Smooth muscle cell (in vitro differentiated cells): ENCODE measurements around the gene KCNK15. TPM values are rescaled to one million over a fixed set of nuclear protein-coding genes. Genes with fewer than 3 reads are reported as not detected.

Experiments
- DNase-seq: peaks from one replicate; lab custom pipeline; 2025; ENCODE audit not compliant: unreplicated experiment; lab: John Stamatoyannopoulos, UW
- H2AFZ ChIP-seq: fragments of 200-600 bp; sonication (generic); 2 replicates; pipeline ENCODE4 v1.6.0; 2016; ENCODE audit warnings: antibody characterized with exemption, low read depth, mild to moderate bottlenecking
- H3F3A ChIP-seq: fragments of 200-600 bp; sonication (generic); 2 replicates; pipeline ENCODE4 v1.6.0; 2017; ENCODE audit warnings: antibody characterized with exemption, low read depth
- H3K27ac ChIP-seq: fragments of 200-600 bp; sonication (generic); 2 replicates; pipeline ENCODE4 v1.5.1; 2016; ENCODE audit warnings: low read depth, mild to moderate bottlenecking
- H3K27me3 ChIP-seq: fragments of 200-600 bp; sonication (generic); 2 replicates; pipeline ENCODE4 v1.6.1; 2016; ENCODE audit warnings: low read depth, mild to moderate bottlenecking
- H3K36me3 ChIP-seq: fragments of 200-600 bp; sonication (generic); 2 replicates; pipeline ENCODE4 v1.5.1; 2016; ENCODE audit warnings: low read depth
- H3K4me1 ChIP-seq: fragments of 200-600 bp; sonication (generic); 2 replicates; pipeline ENCODE4 v1.5.1; 2016; ENCODE audit warnings: low read depth
- H3K4me2 ChIP-seq: fragments of 200-600 bp; sonication (generic); 2 replicates; pipeline ENCODE4 v1.6.0; 2016; ENCODE audit warnings: mild to moderate bottlenecking
- H3K4me3 ChIP-seq: fragments of 200-600 bp; sonication (generic); 2 replicates; pipeline ENCODE4 v1.5.1; 2016; ENCODE audit warnings: mild to moderate bottlenecking
- H3K79me2 ChIP-seq: fragments of 200-600 bp; sonication (generic); 2 replicates; pipeline ENCODE4 v1.6.0; 2016; ENCODE audit warnings: low read depth, mild to moderate bottlenecking
- H3K9ac ChIP-seq: fragments of 200-600 bp; sonication (generic); 2 replicates; pipeline ENCODE4 v1.6.0; 2016; ENCODE audit warnings: low read depth
- H3K9me3 ChIP-seq: fragments of 200-600 bp; sonication (generic); replicated peaks from 2 replicates; pipeline ENCODE4 v1.5.1; 2016; ENCODE audit warnings: low read depth
- H4K20me1 ChIP-seq: fragments of 200-600 bp; sonication (generic); 2 replicates; pipeline ENCODE4 v1.6.0; 2016; ENCODE audit warnings: low read depth
- CTCF ChIP-seq: fragments of 200-600 bp; sonication (generic); IDR thresholded peaks from 2 replicates; pipeline ENCODE4 v1.5.1; 2017; ENCODE audit warnings: borderline replicate concordance, mild to moderate bottlenecking, antibody characterized with exemption; ENCODE audit not compliant: insufficient read depth, poor library complexity, severe bottlenecking
- WGBS: methylation state at CpG from one replicate; pipeline ENCODE4 v1.1.7; 2016; ENCODE audit warnings: low lambda C conversion rate; 5-methylcytosine and 5-hydroxymethylcytosine counted together
- polyA plus RNA-seq: library from polyadenylated mRNA; unstranded; fragments of >200 nt; fragmentation: Nextera tagmentation; extraction: Ambion mirVana; gene quantifications from 2 replicates; pipeline ENCODE4 v1.2.1, GENCODE V29; 2016
- total RNA-seq: library from RNA; depleted of rRNA; stranded (reverse); fragments of >200 nt; gene quantifications from 2 replicates; pipeline ENCODE4 v1.2.3, GENCODE V29; 2014

The KCNK15 gene
- total and polyA plus RNA-seq, 2 experiments from 2014 or later = 0.06 to 0.54 TPM

GRCh38 chr20:44700306-44700705 is 45.4 kb upstream of the KCNK15 start:
- Histone ChIP-seq H3K9me3 (no peaks in the 10 kb centered on the region), H3K4me3 (no peak overlapping the region), H3K4me2 (no peak overlapping the region), H3K9ac (no peak overlapping the region), H3F3A (peaks cover 8% of the 10 kb centered on the region), H3K27ac (no peak overlapping the region), H3K4me1 (peaks cover 14% of the 10 kb centered on the region), H2AFZ (no peak overlapping the region), H3K36me3 (no peaks in the 10 kb centered on the region), H3K27me3 (no peaks in the 10 kb centered on the region), H4K20me1 (no peaks in the 10 kb centered on the region), H3K79me2 (no peaks in the 10 kb centered on the region)
- no peak for TF ChIP-seq CTCF
- DNase-seq = no peak
- WGBS = 93% methylated on average over 10 of the region's 11 CpGs

- Histone ChIP-seq H2AFZ (no peak overlapping the region), H3K9me3 (no peaks in the 10 kb centered on the region), H3K27ac (no peak overlapping the region), H3K4me2 (no peak overlapping the region), H3K4me1 (peaks cover 7% of the 10 kb centered on the region), H3K9ac (no peak overlapping the region), H3F3A (peaks cover 4% of the 10 kb centered on the region), H4K20me1 (no peaks in the 10 kb centered on the region), H3K79me2 (no peaks in the 10 kb centered on the region), H3K4me3 (no peak overlapping the region), H3K36me3 (no peaks in the 10 kb centered on the region), H3K27me3 (no peaks in the 10 kb centered on the region)
- TF ChIP-seq CTCF = no peak
- 71% methylated on average over 14 of the region's 15 CpGs for WGBS
- no peak for DNase-seq
These were observed 44.4 kb upstream of the KCNK15 start for GRCh38 chr20:44701118-44701857.

GRCh38 chr20:44701858-44702256 is 43.8 kb upstream of the KCNK15 start:
- no peak overlapping the region for H3K27ac ChIP-seq
- H3K9me3 ChIP-seq = no peaks in the 10 kb centered on the region
- no peak overlapping the region for H3K9ac ChIP-seq
- H3K36me3 ChIP-seq = no peaks in the 10 kb centered on the region
- no peaks in the 10 kb centered on the region for H3K79me2 ChIP-seq
- TF ChIP-seq CTCF = no peak
- DNase-seq = no peak
- no peak overlapping the region for H2AFZ ChIP-seq
- H4K20me1 ChIP-seq = no peaks in the 10 kb centered on the region
- H3K27me3 ChIP-seq = no peaks in the 10 kb centered on the region
- no peak overlapping the region for H3K4me3 ChIP-seq
- H3F3A ChIP-seq = peaks cover 3% of the 10 kb centered on the region
- H3K4me1 ChIP-seq = peaks cover 7% of the 10 kb centered on the region
- 76% methylated on average over 7 of the region's 7 CpGs for WGBS
- no peak overlapping the region for H3K4me2 ChIP-seq

- H3K4me2 ChIP-seq = no peak overlapping the region
- H2AFZ ChIP-seq = no peak overlapping the region
- no peaks in the 10 kb centered on the region for H3K27me3 ChIP-seq
- H3K9ac ChIP-seq = peak overlapping the region; percentile 22
- 56% methylated on average over 8 of the region's 9 CpGs for WGBS
- no peaks in the 10 kb centered on the region for H3K79me2 ChIP-seq
- H3K27ac ChIP-seq = no peak overlapping the region
- peaks cover 7% of the 10 kb centered on the region for H3K4me1 ChIP-seq
- H3F3A ChIP-seq = peaks cover 3% of the 10 kb centered on the region
- no peaks in the 10 kb centered on the region for H3K9me3 ChIP-seq
- H3K4me3 ChIP-seq = no peak overlapping the region
- no peaks in the 10 kb centered on the region for H3K36me3 ChIP-seq
- no peaks in the 10 kb centered on the region for H4K20me1 ChIP-seq
- no peak for DNase-seq
- no peak for TF ChIP-seq CTCF
These were observed 42.9 kb upstream of the KCNK15 start for GRCh38 chr20:44702776-44703175.
